Measurements from ENCODE around the gene CAPNS2.

- TF ChIP-seq, protein P1, sequence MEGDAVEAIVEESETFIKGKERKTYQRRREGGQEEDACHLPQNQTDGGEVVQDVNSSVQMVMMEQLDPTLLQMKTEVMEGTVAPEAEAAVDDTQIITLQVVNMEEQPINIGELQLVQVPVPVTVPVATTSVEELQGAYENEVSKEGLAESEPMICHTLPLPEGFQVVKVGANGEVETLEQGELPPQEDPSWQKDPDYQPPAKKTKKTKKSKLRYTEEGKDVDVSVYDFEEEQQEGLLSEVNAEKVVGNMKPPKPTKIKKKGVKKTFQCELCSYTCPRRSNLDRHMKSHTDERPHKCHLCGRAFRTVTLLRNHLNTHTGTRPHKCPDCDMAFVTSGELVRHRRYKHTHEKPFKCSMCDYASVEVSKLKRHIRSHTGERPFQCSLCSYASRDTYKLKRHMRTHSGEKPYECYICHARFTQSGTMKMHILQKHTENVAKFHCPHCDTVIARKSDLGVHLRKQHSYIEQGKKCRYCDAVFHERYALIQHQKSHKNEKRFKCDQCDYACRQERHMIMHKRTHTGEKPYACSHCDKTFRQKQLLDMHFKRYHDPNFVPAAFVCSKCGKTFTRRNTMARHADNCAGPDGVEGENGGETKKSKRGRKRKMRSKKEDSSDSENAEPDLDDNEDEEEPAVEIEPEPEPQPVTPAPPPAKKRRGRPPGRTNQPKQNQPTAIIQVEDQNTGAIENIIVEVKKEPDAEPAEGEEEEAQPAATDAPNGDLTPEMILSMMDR (IDR thresholded peaks at IDR 0.05), result no peak
- TF ChIP-seq POLR2A (IDR thresholded peaks at IDR 0.05), result no peak
These were observed 9.0 kb downstream of the CAPNS2 start for GRCh38 chr16:55575496-55575895.

Measured in adrenal gland (tissue), 5 donors.